Measurements from ENCODE around the gene QTRT2. TPM values are rescaled to one million over a fixed set of nuclear protein-coding genes. Genes with fewer than 3 reads are reported as not detected.

Gene QTRT2
- total RNA-seq, 1 donor from 2014 or later: 12.5 TPM

DNA sequence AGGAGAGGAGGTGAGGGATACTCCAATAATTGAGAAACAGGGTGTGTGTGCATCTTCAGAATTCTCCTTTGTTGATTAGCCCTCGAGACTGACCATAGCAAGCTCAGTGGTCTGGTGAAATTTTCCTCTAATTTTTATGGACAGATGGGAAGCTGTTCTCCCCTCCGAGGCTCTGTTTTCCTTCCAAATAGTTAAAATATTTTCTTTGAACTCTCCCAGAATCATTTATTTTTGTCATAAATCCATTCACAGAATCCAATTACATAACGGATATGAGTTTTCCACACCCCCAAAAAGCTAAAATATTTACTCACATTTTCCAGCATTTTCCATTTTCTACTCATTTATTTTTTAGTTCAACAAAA, 36.5 kb downstream of the QTRT2 start:
- Mint-ChIP-seq H3K36me3 (ENCODE audit: low read depth) (no peaks in the 10 kb centered on the region), H3K4me3 (ENCODE audit: unreplicated experiment) (no peak overlapping the region), H3K27me3 (ENCODE audit: low read depth) (no peaks in the 10 kb centered on the region), H3K27ac (ENCODE audit: unreplicated experiment) (no peak overlapping the region), H3K9me3 (ENCODE audit: low read depth) (no peaks in the 10 kb centered on the region), H3K4me1 (ENCODE audit: low read depth) (peaks cover 18% of the 10 kb centered on the region)
- DNase-seq (ENCODE audit: low spot score): no peak
- TF ChIP-seq, protein P1, sequence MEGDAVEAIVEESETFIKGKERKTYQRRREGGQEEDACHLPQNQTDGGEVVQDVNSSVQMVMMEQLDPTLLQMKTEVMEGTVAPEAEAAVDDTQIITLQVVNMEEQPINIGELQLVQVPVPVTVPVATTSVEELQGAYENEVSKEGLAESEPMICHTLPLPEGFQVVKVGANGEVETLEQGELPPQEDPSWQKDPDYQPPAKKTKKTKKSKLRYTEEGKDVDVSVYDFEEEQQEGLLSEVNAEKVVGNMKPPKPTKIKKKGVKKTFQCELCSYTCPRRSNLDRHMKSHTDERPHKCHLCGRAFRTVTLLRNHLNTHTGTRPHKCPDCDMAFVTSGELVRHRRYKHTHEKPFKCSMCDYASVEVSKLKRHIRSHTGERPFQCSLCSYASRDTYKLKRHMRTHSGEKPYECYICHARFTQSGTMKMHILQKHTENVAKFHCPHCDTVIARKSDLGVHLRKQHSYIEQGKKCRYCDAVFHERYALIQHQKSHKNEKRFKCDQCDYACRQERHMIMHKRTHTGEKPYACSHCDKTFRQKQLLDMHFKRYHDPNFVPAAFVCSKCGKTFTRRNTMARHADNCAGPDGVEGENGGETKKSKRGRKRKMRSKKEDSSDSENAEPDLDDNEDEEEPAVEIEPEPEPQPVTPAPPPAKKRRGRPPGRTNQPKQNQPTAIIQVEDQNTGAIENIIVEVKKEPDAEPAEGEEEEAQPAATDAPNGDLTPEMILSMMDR (IDR thresholded peaks at IDR 0.05): no peak

DNA sequence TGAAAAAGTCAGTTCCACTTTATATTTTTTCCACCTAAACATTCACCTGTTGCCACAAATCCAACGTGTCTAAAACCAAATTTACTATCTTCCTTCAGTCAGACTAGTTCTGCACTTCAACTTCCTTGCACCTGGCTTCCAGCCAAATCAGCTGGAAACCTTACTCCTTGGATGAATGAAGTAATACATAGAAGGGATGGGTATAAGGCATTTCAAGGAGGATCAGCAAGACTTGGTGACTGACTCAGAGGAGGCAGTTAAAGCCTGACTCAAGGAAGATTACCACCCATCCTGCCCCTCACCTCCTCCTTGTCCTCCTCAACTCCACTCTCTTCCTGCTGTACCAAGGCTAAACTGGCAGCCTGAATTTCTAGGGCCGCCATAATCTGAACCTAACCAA, 37.1 kb downstream of the QTRT2 start:
- Mint-ChIP-seq H3K4me1 (ENCODE audit: low read depth) (peaks cover 18% of the 10 kb centered on the region), H3K27me3 (ENCODE audit: low read depth) (no peaks in the 10 kb centered on the region), H3K4me3 (ENCODE audit: unreplicated experiment) (no peak overlapping the region), H3K36me3 (ENCODE audit: low read depth) (no peaks in the 10 kb centered on the region), H3K9me3 (ENCODE audit: low read depth) (no peaks in the 10 kb centered on the region), H3K27ac (ENCODE audit: unreplicated experiment) (no peak overlapping the region)
- TF ChIP-seq, protein P1 (IDR thresholded peaks at IDR 0.05): no peak
- no peak for DNase-seq (ENCODE audit: low spot score)

DNA sequence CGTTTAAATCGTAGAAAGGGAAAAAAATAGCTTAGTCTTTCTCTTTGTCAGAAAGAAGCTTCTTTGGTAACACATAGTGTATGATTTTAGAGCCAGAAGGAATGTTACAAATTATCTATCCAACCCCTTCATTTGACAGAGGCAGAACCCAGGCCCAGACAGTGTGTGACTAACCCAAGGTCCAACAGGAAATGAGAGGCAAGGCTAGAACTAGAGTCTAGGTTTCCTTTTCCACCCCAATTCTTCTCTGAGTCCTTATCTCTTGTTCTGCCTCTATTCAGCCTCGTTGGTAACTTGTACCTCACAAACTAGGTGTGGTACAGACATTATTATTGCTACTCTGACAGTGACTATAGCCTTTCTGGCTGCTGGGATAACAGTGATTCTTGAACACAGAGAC, 39.3 kb downstream of the QTRT2 start:
- TF ChIP-seq, protein P1 (IDR thresholded peaks at IDR 0.05): no peak
- H3K36me3 Mint-ChIP-seq (ENCODE audit: low read depth): no peaks in the 10 kb centered on the region
- DNase-seq (ENCODE audit: low spot score): no peak

DNA sequence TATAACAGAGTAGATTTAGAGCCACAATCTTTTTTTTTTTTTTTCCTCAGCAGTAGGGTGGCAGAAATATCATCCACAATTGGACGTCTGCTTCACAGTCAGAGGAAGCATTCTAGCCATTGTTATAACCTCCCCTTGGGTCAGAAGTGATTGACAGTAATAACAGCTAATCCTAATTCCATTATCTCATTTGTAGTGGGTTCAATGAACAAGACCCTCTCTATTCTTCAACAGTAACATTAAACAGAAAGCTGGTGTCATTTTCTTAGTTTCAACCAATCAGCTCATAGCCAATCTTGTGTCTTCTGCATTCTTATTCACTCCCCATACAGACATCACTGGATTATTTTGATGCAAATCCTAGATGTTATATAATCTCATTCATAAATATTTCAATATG, 44.6 kb downstream of the QTRT2 start:
- Mint-ChIP-seq H3K4me1 (ENCODE audit: low read depth) (no peaks in the 10 kb centered on the region), H3K27me3 (ENCODE audit: low read depth) (peaks cover 6% of the 10 kb centered on the region), H3K27ac (ENCODE audit: unreplicated experiment) (no peak overlapping the region), H3K9me3 (ENCODE audit: low read depth) (no peaks in the 10 kb centered on the region), H3K36me3 (ENCODE audit: low read depth) (no peaks in the 10 kb centered on the region), H3K4me3 (ENCODE audit: unreplicated experiment) (no peak overlapping the region)
- no peak for DNase-seq (ENCODE audit: low spot score)
- TF ChIP-seq, protein P1 (IDR thresholded peaks at IDR 0.05): no peak

More for the DNA sequence above, 39.3 kb downstream of the QTRT2 start:
- no peak overlapping the region for H3K27ac Mint-ChIP-seq (ENCODE audit: unreplicated experiment)
- peaks cover 4% of the 10 kb centered on the region for H3K27me3 Mint-ChIP-seq (ENCODE audit: low read depth)
- peaks cover 18% of the 10 kb centered on the region for H3K4me1 Mint-ChIP-seq (ENCODE audit: low read depth)
- H3K9me3 Mint-ChIP-seq (ENCODE audit: low read depth): no peaks in the 10 kb centered on the region
- no peak overlapping the region for H3K4me3 Mint-ChIP-seq (ENCODE audit: unreplicated experiment)

DNA sequence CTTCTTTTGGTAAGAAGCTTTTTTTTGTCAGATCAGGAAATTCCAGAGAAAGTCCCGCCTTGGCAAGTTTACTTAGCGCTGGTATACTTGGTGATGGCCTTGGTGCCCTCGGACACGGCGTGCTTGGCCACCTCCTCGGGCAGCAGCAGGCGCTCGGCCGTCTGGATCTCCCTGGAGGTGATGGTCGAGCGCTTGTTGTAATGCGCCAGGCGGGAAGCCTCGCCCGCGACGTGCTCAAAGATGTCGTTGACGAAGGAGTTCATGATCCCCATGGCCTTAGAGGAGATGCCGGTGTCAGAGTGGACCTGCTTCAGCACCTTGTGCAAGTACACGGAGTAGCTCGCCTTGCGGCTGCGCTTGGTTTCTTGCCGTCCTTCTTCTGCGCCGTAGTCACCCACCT, 46.6 kb downstream of the QTRT2 start:
- Mint-ChIP-seq H3K27ac (ENCODE audit: unreplicated experiment) (no peak overlapping the region), H3K4me3 (ENCODE audit: unreplicated experiment) (no peak overlapping the region), H3K9me3 (ENCODE audit: low read depth) (no peaks in the 10 kb centered on the region), H3K36me3 (ENCODE audit: low read depth) (no peaks in the 10 kb centered on the region), H3K4me1 (ENCODE audit: low read depth) (no peaks in the 10 kb centered on the region), H3K27me3 (ENCODE audit: low read depth) (peaks cover 6% of the 10 kb centered on the region)
- TF ChIP-seq, protein P1 (IDR thresholded peaks at IDR 0.05): no peak
- no peak for DNase-seq (ENCODE audit: low spot score)

Measured in chondrocyte (in vitro differentiated cells).